Sigmoid colon (tissue), 4 donors: Measurements from ENCODE around the gene IQGAP2.

Experiments used
- CTCF ChIP-seq, 4 experiments: fragments of 450-650 bp in 3 of 4; fragments of 200-600 bp in 1 of 4; IDR thresholded peaks; one replicate each; pipeline ENCODE4 v1.5.1; 2016 to 2019; ENCODE audit warnings: antibody characterized with exemption in 4 of 4, mild to moderate bottlenecking in 3 of 4, moderate library complexity in 2 of 4
- EP300 ChIP-seq, 4 donors: sonication (generic); formaldehyde crosslinking; IDR thresholded peaks; one replicate each; pipeline ENCODE4 v1.6.1; 2017; ENCODE audit warnings: antibody characterized with exemption in 4 of 4
- POLR2A ChIP-seq, 2 donors: fragments of 450-650 bp; IDR thresholded peaks; one replicate each; pipeline ENCODE4 v1.6.1; 2016; ENCODE audit warnings: antibody characterized with exemption in 2 of 2, mild to moderate bottlenecking in 2 of 2, moderate library complexity in 2 of 2
- POLR2AphosphoS5 ChIP-seq, 4 donors: sonication (generic); formaldehyde crosslinking; IDR thresholded peaks; one replicate each; pipeline ENCODE4 v1.6.1; 2017; ENCODE audit warnings: antibody characterized with exemption in 4 of 4

GRCh38 chr5:76497065-76497460 lies 94.0 kb downstream of the IQGAP2 start:
- TF ChIP-seq POLR2A (IDR thresholded peaks at IDR 0.05) (no peak), CTCF (IDR thresholded peaks at IDR 0.05) (no peak), POLR2AphosphoS5 (IDR thresholded peaks at IDR 0.05) (no peak), EP300 (IDR thresholded peaks at IDR 0.05) (no peak)
